IMR-90 (cell line): Measurements from ENCODE around the gene CASKIN1. TPM values are rescaled to one million over a fixed set of nuclear protein-coding genes. Genes with fewer than 3 reads are reported as not detected.

Experiments
- ATAC-seq: fragments of 200-7000 bp; cut with Tn5 transposase; 2 replicates; pipeline ENCODE4 v1.9.1; 2020; ENCODE audit warnings: low read depth, mild to moderate bottlenecking, moderate library complexity
- BruUV-seq: library from RNA; stranded (reverse); fragments of 400-500 nt; replicated peaks from 2 replicates; lab custom pipeline; 2021; lab: Mats Ljungman, UMichigan
- CTCF ChIA-PET: fragments of 300-600 bp; formaldehyde crosslinking; extraction: SDS; loops from one replicate; lab custom pipeline; 2021; ENCODE audit warnings: antibody characterized with exemption; lab: Yijun Ruan, JAX
- POLR2A ChIA-PET: fragments of 300-600 bp; sonication (Branson Sonifier 250); formaldehyde crosslinking; loops from one replicate; lab custom pipeline; 2022; ENCODE audit warnings: antibody characterized with exemption; ENCODE audit not compliant: unreplicated experiment; lab: Charles Lee
- DNase-seq: peaks from one replicate; pipeline ENCODE4 v3.0.0; 2013
- H2AFZ ChIP-seq: replicated peaks from 2 replicates; pipeline ENCODE3; 2013; ENCODE audit warnings: low read length, mild to moderate bottlenecking; ENCODE audit not compliant: poor library complexity
- H2AK5ac ChIP-seq: 2 replicates; pipeline ENCODE4 v1.6.1; 2013; ENCODE audit warnings: low read depth, low read length, inconsistent platforms
- H2AK9ac ChIP-seq: replicated peaks from 2 replicates; pipeline ENCODE3; 2013; ENCODE audit warnings: mild to moderate bottlenecking, low read depth, low read length, moderate library complexity; ENCODE audit not compliant: poor library complexity
- H2BK120ac ChIP-seq: 2 replicates; pipeline ENCODE4 v1.6.1; 2013; ENCODE audit warnings: low read depth, low read length, inconsistent platforms
- H2BK15ac ChIP-seq: 3 replicates; pipeline ENCODE4 v1.6.1; 2013; ENCODE audit warnings: low read depth, low read length, inconsistent platforms
- H2BK20ac ChIP-seq: 2 replicates; pipeline ENCODE4 v1.6.1; 2013; ENCODE audit warnings: low read depth, mild to moderate bottlenecking, inconsistent platforms, low read length, moderate library complexity
- H2BK5ac ChIP-seq: 2 replicates; pipeline ENCODE4 v1.6.1; 2013; ENCODE audit warnings: mild to moderate bottlenecking, low read depth, low read length, inconsistent platforms; ENCODE audit not compliant: poor library complexity, severe bottlenecking
- H3K14ac ChIP-seq: replicated peaks from 2 replicates; pipeline ENCODE4 v1.6.1; 2013; ENCODE audit warnings: low read depth, low read length, inconsistent platforms
- H3K18ac ChIP-seq: 2 replicates; pipeline ENCODE4 v1.6.1; 2013; ENCODE audit warnings: low read depth, low read length, control low read depth
- H3K23ac ChIP-seq: 2 replicates; pipeline ENCODE4 v1.6.1; 2013; ENCODE audit warnings: low read depth, low read length, inconsistent platforms
- H3K27ac ChIP-seq: 2 replicates; pipeline ENCODE4 v1.5.1; 2013; ENCODE audit warnings: mild to moderate bottlenecking, control low read depth, low read length; ENCODE audit not compliant: insufficient read depth
- H3K27me3 ChIP-seq: 2 replicates; pipeline ENCODE4 v1.6.1; 2013; ENCODE audit warnings: low read length; ENCODE audit not compliant: control insufficient read depth, insufficient read depth
- H3K36me3 ChIP-seq: 2 replicates; pipeline ENCODE4 v1.6.1; 2013; ENCODE audit warnings: low read length, mixed read lengths; ENCODE audit not compliant: control insufficient read depth, insufficient read depth
- H3K4ac ChIP-seq: 2 replicates; pipeline ENCODE4 v1.6.1; 2013; ENCODE audit warnings: low read depth, low read length, inconsistent platforms
- H3K4me1 ChIP-seq: 2 replicates; pipeline ENCODE4 v1.6.1; 2013; ENCODE audit warnings: low read length, mixed read lengths; ENCODE audit not compliant: control insufficient read depth, insufficient read depth
- H3K4me2 ChIP-seq: 2 replicates; pipeline ENCODE4 v1.6.1; 2013; ENCODE audit warnings: low read depth, mild to moderate bottlenecking, control low read depth, low read length, moderate library complexity
- H3K4me3 ChIP-seq: 2 replicates; pipeline ENCODE4 v1.5.1; 2013; ENCODE audit warnings: low read depth, mild to moderate bottlenecking, control low read depth, low read length, moderate library complexity; ENCODE audit not compliant: insufficient read depth
- H3K56ac ChIP-seq: 2 replicates; pipeline ENCODE4 v1.6.1; 2013; ENCODE audit warnings: low read length, inconsistent platforms; ENCODE audit not compliant: insufficient read depth; ENCODE audit errors: extremely low read depth
- H3K79me1 ChIP-seq, 2 experiments: 2 replicates each; pipeline ENCODE4 v1.6.1; 2013; ENCODE audit warnings: low read length in 2 of 2, inconsistent platforms in 1 of 2, low read depth in 1 of 2
- H3K9ac ChIP-seq: 2 replicates; pipeline ENCODE4 v1.6.1; 2013; ENCODE audit warnings: low read depth, low read length, control low read depth
- H3K9me1 ChIP-seq: 2 replicates; pipeline ENCODE4 v1.6.1; 2013; ENCODE audit warnings: low read length, inconsistent platforms; ENCODE audit not compliant: insufficient read depth
- H3K9me3 ChIP-seq: 2 replicates; pipeline ENCODE4 v1.6.1; 2013; ENCODE audit warnings: low read length; ENCODE audit not compliant: control insufficient read depth, insufficient read depth
- H4K20me1 ChIP-seq: 2 replicates; pipeline ENCODE4 v1.6.1; 2013; ENCODE audit warnings: low read length, inconsistent platforms; ENCODE audit not compliant: insufficient read depth
- H4K5ac ChIP-seq: 2 replicates; pipeline ENCODE4 v1.6.1; 2013; ENCODE audit warnings: mild to moderate bottlenecking, low read depth, low read length, control low read depth
- H4K8ac ChIP-seq, 2 experiments: 2 replicates each; pipeline ENCODE4 v1.6.1; 2013; ENCODE audit warnings: low read depth in 2 of 2, low read length in 2 of 2, control low read depth in 1 of 2, inconsistent platforms in 1 of 2
- H4K91ac ChIP-seq: 2 replicates; pipeline ENCODE4 v1.6.1; 2013; ENCODE audit warnings: low read depth, low read length, inconsistent platforms; ENCODE audit not compliant: insufficient read depth
- FOS ChIP-seq: fragments of 150-350 bp; IDR thresholded peaks from 2 replicates; pipeline ENCODE4 v1.6.1; 2016; ENCODE audit warnings: low read depth, low read length
- WGBS, 2 experiments: methylation state at CpG; one replicate each; pipeline versions ENCODE4 v1.1.5 to v1.1.7; 2013; ENCODE audit warnings: missing lambda C conversion rate in 2 of 2; ENCODE audit not compliant: insufficient read length in 1 of 2; ENCODE audit errors: extremely low coverage in 2 of 2; 5-methylcytosine and 5-hydroxymethylcytosine counted together
- dilution Hi-C: fragments of 300-500 bp; cut with HindIII; formaldehyde crosslinking; loops from one replicate; pipeline ENCODE4 v1.14.3; 2018; ENCODE audit warnings: low sequenced_read_pairs; ENCODE audit not compliant: unreplicated experiment
- in situ Hi-C: fragments of 300-500 bp; cut with MboI; formaldehyde crosslinking; loops from 3 replicates; pipeline ENCODE4 v1.14.3; 2019; ENCODE audit warnings: low sequenced_read_pairs, inconsistent platforms, mixed read lengths
- intact Hi-C: fragments of 100-400 bp; cut with micrococcal nuclease; formaldehyde crosslinking; loops from 2 replicates; pipeline ENCODE4 v1.10.0; 2022
- polyA plus RNA-seq, 3 experiments: library from polyadenylated mRNA; depleted of rRNA; stranded (reverse); fragments of >200 nt; gene quantifications; 2 replicates each; pipeline ENCODE4 v1.2.3, GENCODE V29; 2012; ENCODE audit warnings: low replicate concordance in 1 of 3
- total RNA-seq: library from RNA; depleted of rRNA; stranded (reverse); fragments of >200 nt; gene quantifications from 2 replicates; pipeline ENCODE4 v1.2.3, GENCODE V29; 2012
- TF ChIP-seq, protein P1 (sequence below): fragments of 150-350 bp; IDR thresholded peaks from 2 replicates; pipeline ENCODE4 v1.6.1; 2017; ENCODE audit warnings: mild to moderate bottlenecking, antibody characterized with exemption, low read length, low read depth

The CASKIN1 gene
- total and polyA plus RNA-seq, 2 of the 4 experiments (the other 2 are of a cell fraction), result 0.05 TPM; not detected in 1

DNA sequence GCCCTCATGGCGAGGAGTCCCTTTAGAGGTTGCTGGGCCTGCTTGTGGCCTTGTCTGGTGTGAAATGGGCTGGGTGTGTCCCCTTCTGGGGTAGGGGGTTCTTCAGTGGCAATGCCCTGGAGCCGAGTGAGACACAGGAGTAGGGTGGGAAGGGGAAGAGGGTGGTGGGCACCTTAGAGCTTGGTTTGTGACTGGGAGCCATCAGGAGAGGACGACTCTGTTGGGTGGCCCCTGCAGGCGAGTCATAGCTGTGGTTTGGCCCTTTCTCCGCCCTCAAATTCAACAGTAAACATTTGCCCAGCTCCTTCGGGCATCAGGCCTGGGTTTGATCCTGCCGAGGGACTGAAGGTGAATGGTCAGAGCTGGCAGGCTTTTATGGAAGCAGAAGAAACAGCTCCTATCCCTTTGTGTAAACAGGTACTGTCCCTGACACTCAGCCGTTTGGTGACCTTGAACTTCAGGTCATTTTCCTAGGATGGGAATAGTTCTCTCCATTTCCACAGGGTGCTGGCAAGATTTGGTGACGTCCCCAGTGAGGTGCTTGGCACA is 29.9 kb upstream of the CASKIN1 start:
- dilution Hi-C loops, result no loop called here
- Histone ChIP-seq H4K5ac (no peak overlapping the region), H3K27me3 (no peaks in the 10 kb centered on the region), H3K23ac (0 out of 2 replicates have a peak overlapping the region, but pooled peaks have one; percentile 3), H3K4me2 (peak overlapping the region; percentile 50), H3K9me1 (peaks cover 15% of the 10 kb centered on the region; the same call in 1 of the 2 replicates), H4K91ac (no peak overlapping the region), H3K36me3 (peaks cover 23% of the 10 kb centered on the region; the same call in 1 of the 2 replicates), H2BK15ac (no peak overlapping the region), H3K27ac (no peak overlapping the region), H3K56ac (no peak overlapping the region), H2BK5ac (peak overlapping the region; percentile 30), H3K4me3 (no peak overlapping the region), H4K20me1 (peaks cover 24% of the 10 kb centered on the region), H2BK120ac (no peak overlapping the region), H4K8ac (no peak overlapping the region), H3K9ac (no peak overlapping the region), H3K79me1 (peaks cover 2 to 45% of the 10 kb centered on the region in 2 experiments; a peak in 3 of 4 replicates), H3K9me3 (no peaks in the 10 kb centered on the region), H3K18ac (no peak overlapping the region), H3K14ac (no peak overlapping the region), H2BK20ac (no peak overlapping the region), H3K4ac (peak overlapping the region; percentile 19; the same call in 1 of the 2 replicates), H2AK9ac (peak overlapping the region; percentile 82), H2AFZ (no peak overlapping the region), H2AK5ac (peak overlapping the region; percentile 37; the same call in 1 of the 2 replicates), H3K4me1 (peaks cover 12% of the 10 kb centered on the region)
- POLR2A ChIA-PET, result interaction anchor here (0.8 kb wide), 1 partner anchor 12 kb away, joined by 10 read pairs; no protein-coding TSS in a partner anchor
- no peak for TF ChIP-seq FOS
- TF ChIP-seq, protein P1, sequence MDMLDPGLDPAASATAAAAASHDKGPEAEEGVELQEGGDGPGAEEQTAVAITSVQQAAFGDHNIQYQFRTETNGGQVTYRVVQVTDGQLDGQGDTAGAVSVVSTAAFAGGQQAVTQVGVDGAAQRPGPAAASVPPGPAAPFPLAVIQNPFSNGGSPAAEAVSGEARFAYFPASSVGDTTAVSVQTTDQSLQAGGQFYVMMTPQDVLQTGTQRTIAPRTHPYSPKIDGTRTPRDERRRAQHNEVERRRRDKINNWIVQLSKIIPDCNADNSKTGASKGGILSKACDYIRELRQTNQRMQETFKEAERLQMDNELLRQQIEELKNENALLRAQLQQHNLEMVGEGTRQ, result no peak
- in situ Hi-C loops, result no loop called here
- CTCF ChIA-PET, result interaction anchor here (1.4 kb wide), 1 partner anchor 11 kb away, joined by 4 read pairs; no protein-coding TSS in a partner anchor
- intact Hi-C loops, result no loop called here
- DNase-seq (no peak), ATAC-seq (no peak)
- WGBS, 2 experiments, result 30% methylated on average over 2 of the region's 9 CpGs; no CpG with 5 or more reads in 1 of the 2 experiments
- no TSS peak for BruUV-seq
